HUES64 (cell line): ENCODE measurements around the gene DNM3.

Experiments
- H3K27ac ChIP-seq: 2 replicates; pipeline ENCODE4 v1.7.0; 2013; ENCODE audit warnings: low read depth, low read length, inconsistent platforms
- H3K27me3 ChIP-seq: 2 replicates; pipeline ENCODE4 v1.6.1; 2013; ENCODE audit warnings: mild to moderate bottlenecking, low read length; ENCODE audit not compliant: insufficient read depth
- H3K36me3 ChIP-seq: 2 replicates; pipeline ENCODE4 v1.6.1; 2013; ENCODE audit warnings: mild to moderate bottlenecking, low read length; ENCODE audit not compliant: insufficient read depth
- H3K4me1 ChIP-seq: 2 replicates; pipeline ENCODE4 v1.6.1; 2013; ENCODE audit warnings: mild to moderate bottlenecking, low read length, moderate library complexity; ENCODE audit not compliant: insufficient read depth
- H3K4me3 ChIP-seq: 2 replicates; pipeline ENCODE4 v1.5.1; 2013; ENCODE audit warnings: mild to moderate bottlenecking, low read length, moderate library complexity
- H3K9ac ChIP-seq: 2 replicates; pipeline ENCODE4 v1.6.1; 2013; ENCODE audit warnings: mild to moderate bottlenecking, low read depth, low read length
- H3K9me3 ChIP-seq: 2 replicates; pipeline ENCODE4 v1.6.1; 2013; ENCODE audit warnings: low read depth, low read length; ENCODE audit not compliant: insufficient read depth
- WGBS: fragments of 150-250, 120-280 bp; methylation state at CpG from one replicate; pipeline ENCODE4 v1.1.7; 2013; ENCODE audit warnings: missing lambda C conversion rate; 5-methylcytosine and 5-hydroxymethylcytosine counted together

DNM3 gene

DNA sequence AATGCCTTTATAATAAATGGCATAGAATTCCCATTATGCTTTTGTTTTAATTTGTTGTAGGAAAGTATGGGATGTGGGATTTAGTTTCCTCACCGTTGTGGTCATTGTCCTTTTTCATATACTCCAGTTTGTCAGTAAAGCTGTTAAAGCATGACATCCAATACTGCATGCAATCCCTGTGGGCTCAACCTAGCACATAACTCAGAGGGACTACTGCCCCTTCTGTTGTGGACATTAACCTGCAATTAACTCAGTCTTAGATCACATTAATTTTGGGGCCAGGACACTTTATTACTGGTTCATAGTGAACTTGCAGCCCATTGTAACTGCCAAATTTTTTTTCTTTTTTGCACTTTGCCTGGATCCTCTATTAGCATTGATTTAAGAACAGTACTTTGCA is 112.5 kb downstream of the DNM3 start:
- Histone ChIP-seq H3K27ac (no peak overlapping the region), H3K4me1 (peaks cover 12% of the 10 kb centered on the region), H3K27me3 (no peaks in the 10 kb centered on the region), H3K9ac (no peak overlapping the region), H3K4me3 (no peak overlapping the region), H3K9me3 (peaks cover 10% of the 10 kb centered on the region; the same call in 1 of the 2 replicates), H3K36me3 (no peaks in the 10 kb centered on the region)
- WGBS = 83% methylated on average over 1 of the region's 1 CpG

DNA sequence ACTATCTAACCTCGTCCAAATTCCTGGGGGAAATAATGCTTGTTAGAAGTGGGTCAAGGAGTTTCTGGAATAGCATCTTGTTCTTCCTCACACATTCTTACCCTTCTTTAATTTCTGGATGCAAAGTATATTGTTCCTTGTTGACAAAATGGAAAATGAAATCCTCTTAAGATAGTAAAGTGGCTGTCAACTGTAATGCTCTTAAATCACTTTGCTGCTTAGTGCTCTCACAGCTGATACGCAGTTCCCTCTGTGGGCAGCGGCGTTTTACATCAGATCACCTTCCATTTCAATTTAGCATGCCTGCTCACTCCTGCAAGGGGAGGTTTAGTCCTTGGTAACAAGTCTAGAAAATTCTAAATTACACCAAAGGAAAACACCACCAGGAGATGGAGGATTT is 113.1 kb downstream of the DNM3 start:
- no peak overlapping the region for H3K9ac ChIP-seq
- 94% methylated on average over 3 of the region's 4 CpGs for WGBS
- no peak overlapping the region for H3K4me3 ChIP-seq
- no peak overlapping the region for H3K27ac ChIP-seq
- peaks cover 10% of the 10 kb centered on the region; the same call in 1 of the 2 replicates for H3K9me3 ChIP-seq
- no peaks in the 10 kb centered on the region for H3K36me3 ChIP-seq
- H3K27me3 ChIP-seq = no peaks in the 10 kb centered on the region
- H3K4me1 ChIP-seq = peaks cover 11% of the 10 kb centered on the region

DNA sequence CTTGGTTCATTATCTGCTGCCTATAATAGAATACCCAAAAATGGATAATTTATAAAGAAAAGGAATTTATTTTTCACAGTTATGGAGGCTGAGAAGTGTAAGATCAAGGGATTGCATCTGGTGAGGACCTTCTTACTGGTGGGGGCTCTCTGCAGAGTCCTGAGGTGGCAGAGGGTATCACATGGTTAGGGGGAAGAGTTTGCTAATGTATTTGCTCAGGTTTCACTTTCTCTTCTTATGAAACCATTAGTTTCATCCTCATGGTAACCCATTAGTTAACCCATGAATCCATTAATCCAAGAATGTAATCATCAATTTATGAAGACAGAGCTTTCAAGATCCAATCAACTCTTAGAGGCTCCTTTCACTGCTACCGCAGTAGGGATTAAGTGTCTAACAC is 120.6 kb downstream of the DNM3 start:
- H3K4me3 ChIP-seq = no peak overlapping the region
- H3K27ac ChIP-seq = no peak overlapping the region
- 100% methylated on average over 1 of the region's 1 CpG for WGBS
- H3K9me3 ChIP-seq = no peaks in the 10 kb centered on the region
- H3K9ac ChIP-seq = no peak overlapping the region
- H3K4me1 ChIP-seq = peaks cover 13% of the 10 kb centered on the region
- H3K27me3 ChIP-seq = no peaks in the 10 kb centered on the region
- H3K36me3 ChIP-seq = no peaks in the 10 kb centered on the region

DNA sequence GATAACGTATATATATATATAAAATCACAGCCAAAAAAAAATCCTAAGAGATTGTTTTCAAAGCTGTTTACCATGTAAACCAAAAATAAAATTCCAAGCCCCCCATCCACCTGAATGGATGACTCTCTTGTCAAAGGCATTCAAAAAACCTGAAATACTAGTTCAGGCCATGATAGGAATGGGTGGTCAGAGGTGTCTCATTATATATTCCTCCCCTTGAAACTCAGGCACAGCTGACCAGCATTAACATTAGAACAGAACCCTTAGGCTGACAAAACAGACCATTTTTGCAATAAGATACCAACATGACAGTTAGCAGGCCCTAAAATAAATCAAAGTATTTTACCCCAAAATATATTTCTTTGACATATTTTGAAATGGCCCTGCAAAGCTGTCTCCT is 122.5 kb downstream of the DNM3 start:
- no peak overlapping the region for H3K27ac ChIP-seq
- peaks cover 30% of the 10 kb centered on the region for H3K4me1 ChIP-seq
- H3K4me3 ChIP-seq = no peak overlapping the region
- H3K9ac ChIP-seq = no peak overlapping the region
- H3K9me3 ChIP-seq = no peaks in the 10 kb centered on the region
- no CpG with 5 or more reads among the region's 1 CpG for WGBS
- no peaks in the 10 kb centered on the region for H3K27me3 ChIP-seq
- H3K36me3 ChIP-seq = no peaks in the 10 kb centered on the region

DNA sequence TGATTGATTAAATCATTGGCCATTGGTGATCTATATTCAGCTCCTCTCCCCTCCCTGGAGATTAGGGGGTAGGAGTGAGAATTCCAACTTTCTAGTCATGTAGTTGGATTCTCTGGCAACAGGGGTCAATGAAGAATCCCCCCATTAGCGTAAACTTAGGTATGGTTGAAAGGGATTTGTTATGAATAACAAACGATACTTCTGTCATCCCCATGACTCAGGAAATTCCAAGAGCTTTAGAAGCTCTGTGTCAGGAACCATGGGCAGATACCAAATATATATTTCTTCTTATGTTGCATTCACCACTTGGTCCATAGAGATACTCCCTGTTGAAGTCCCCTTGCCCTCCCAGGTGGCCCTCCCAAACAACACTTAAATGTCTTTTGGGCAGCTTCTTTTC is 124.5 kb downstream of the DNM3 start:
- H3K27ac ChIP-seq = no peak overlapping the region
- no peak overlapping the region for H3K4me3 ChIP-seq
- no peaks in the 10 kb centered on the region for H3K9me3 ChIP-seq
- H3K36me3 ChIP-seq = no peaks in the 10 kb centered on the region
- H3K9ac ChIP-seq = no peak overlapping the region
- H3K27me3 ChIP-seq = no peaks in the 10 kb centered on the region
- peaks cover 41% of the 10 kb centered on the region for H3K4me1 ChIP-seq
- 92% methylated on average over 2 of the region's 2 CpGs for WGBS

DNA sequence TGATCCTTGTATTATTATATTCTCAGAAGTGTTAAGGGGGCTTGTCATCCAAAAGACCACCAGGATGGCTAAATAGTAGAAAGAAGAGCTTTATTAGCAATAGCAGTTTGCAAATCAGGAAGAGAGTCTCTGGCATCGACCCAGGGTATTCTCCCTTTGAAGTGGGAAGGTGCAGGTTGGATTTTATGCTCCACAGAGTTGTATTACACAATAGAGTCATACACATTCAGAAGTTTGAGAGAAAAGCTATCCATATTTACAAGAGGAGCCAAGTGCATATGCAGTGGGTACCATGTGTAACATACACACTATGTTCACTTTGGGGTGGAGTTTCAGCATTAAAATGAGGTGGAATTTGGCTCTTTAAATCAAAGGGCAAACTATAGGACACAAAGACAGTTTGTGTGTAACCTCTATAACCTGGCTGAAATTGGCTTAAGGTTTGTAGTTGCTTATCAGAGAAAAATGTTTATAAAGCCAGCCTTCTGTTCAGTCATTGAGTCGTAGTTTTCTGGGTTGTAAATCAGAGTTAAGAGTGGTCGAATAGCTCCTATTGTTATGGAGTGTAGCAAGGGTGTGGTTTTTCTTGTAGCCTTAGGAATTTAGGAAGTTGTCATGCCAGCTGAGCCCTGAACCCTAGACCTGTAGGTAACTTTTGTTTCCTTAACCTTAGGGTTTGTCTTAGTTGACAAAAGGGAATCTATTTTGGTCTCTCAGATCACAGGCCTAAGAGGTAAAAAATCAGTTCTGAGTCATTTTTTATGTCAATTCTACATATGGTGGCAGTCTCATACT is 125.3 kb downstream of the DNM3 start:
- Histone ChIP-seq H3K4me3 (no peak overlapping the region), H3K27ac (peak overlapping the region; percentile 72; the same call in 1 of the 2 replicates), H3K4me1 (peaks cover 41% of the 10 kb centered on the region), H3K9ac (no peak overlapping the region), H3K9me3 (no peaks in the 10 kb centered on the region), H3K27me3 (no peaks in the 10 kb centered on the region), H3K36me3 (no peaks in the 10 kb centered on the region)
- 43% methylated on average over 3 of the region's 3 CpGs for WGBS

DNA sequence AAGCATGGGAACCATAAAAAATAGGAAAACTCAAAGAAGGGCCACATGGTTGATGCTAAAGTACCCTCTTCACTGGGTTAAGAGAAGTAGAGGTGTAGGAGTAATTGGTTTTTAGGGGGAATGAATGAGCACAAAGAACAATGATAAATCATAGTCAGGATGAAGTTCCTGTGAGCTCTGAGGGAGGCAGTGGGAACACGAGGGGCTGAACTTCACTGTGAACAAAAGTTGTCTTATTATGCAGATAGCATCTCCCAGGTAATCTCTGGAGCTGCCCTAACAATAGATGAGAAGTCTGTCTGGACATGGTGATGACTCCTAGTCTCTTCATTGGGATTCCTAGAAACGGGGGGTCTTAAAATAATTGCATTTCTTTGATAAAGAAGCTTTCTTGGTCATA is 127.9 kb downstream of the DNM3 start:
- Histone ChIP-seq H3K27ac (no peak overlapping the region), H3K4me1 (peaks cover 44% of the 10 kb centered on the region), H3K4me3 (no peak overlapping the region), H3K36me3 (no peaks in the 10 kb centered on the region), H3K9me3 (no peaks in the 10 kb centered on the region), H3K9ac (no peak overlapping the region), H3K27me3 (no peaks in the 10 kb centered on the region)
- WGBS = 45% methylated on average over 2 of the region's 2 CpGs

DNA sequence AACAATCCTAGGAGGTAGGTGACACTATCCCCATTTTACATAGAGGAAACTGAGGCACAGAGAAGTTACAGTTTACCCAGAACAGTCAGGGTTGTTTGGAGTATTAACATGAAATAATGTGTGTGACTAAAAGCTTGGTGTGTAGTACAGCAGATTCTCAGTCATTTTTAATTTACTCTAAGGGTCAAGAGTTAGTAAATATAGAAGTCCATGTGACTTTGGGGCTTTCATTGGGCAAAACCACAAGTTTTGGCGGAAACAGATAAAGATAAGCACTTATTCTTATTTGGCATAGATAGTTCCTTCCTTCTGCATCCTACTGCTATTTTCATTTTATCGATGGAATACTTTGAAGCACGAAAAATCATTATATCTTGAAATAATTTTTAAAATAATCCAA is 128.5 kb downstream of the DNM3 start:
- Histone ChIP-seq H3K27me3 (no peaks in the 10 kb centered on the region), H3K9ac (no peak overlapping the region), H3K4me3 (no peak overlapping the region), H3K4me1 (peaks cover 44% of the 10 kb centered on the region), H3K27ac (no peak overlapping the region), H3K9me3 (no peaks in the 10 kb centered on the region), H3K36me3 (no peaks in the 10 kb centered on the region)
- no CpG with 5 or more reads among the region's 3 CpGs for WGBS

DNA sequence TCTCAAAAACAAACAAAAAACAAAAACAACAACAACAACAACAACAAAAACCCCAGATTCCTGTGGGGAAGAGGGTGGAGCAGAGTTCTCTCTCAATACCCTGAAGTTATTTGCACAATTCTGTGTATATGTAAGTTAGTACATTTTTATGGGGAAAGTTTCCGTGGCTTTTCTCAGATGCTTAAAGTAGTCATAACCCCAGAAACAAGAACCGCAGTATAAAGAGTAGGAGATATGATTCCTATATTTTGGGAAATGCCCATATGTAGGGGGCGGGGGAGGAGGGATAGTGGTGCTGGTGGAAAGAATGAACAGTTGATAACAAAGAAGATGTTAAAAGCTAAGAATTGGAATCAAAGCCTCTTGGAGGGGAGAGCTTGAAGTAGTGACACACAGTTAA is 131.5 kb downstream of the DNM3 start:
- WGBS = 87% methylated on average over 3 of the region's 3 CpGs
- Histone ChIP-seq H3K36me3 (no peaks in the 10 kb centered on the region), H3K9ac (no peak overlapping the region), H3K27ac (no peak overlapping the region), H3K4me1 (peaks cover 22% of the 10 kb centered on the region), H3K9me3 (no peaks in the 10 kb centered on the region), H3K27me3 (no peaks in the 10 kb centered on the region), H3K4me3 (no peak overlapping the region)

DNA sequence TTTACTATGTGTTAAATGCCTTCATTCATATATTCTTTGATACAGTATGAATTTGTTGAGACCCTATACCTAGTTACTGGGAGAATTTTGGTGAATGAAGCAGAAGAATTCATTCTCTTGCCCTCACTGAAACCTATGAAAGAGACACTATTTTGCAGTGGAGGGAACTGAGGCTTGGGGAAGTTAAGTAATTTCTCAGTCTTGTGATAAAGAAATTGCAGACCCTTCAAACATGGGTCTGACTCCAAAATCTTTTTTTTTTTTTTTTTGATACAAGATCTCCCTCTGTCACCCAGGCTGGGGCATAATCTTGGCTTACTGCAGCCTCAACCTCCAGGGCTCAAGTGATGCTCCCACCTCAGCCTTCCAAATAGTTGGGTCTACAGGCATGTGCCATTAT is 132.1 kb downstream of the DNM3 start:
- Histone ChIP-seq H3K9me3 (no peaks in the 10 kb centered on the region), H3K4me3 (no peak overlapping the region), H3K27me3 (no peaks in the 10 kb centered on the region), H3K4me1 (peaks cover 16% of the 10 kb centered on the region), H3K9ac (no peak overlapping the region), H3K36me3 (no peaks in the 10 kb centered on the region), H3K27ac (no peak overlapping the region)

DNA sequence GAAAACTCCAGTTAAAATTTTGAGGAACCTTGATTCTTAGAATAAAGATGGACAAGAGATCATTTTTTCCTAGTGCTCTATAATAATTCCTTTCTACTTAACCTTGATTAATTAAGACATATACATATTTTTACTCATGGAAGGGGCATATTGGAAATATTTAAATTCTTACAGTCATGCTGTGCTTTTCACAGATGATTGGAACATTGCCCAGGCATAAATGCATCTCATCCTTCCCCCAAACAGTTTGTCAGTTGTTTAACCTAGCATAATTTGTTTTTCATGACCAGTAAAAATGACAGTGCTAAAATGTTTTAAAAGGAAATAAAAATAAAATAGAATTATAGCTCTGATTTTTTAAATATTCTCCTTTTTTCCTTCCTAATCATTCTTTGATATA is 140.0 kb downstream of the DNM3 start:
- Histone ChIP-seq H3K27ac (no peak overlapping the region), H3K9ac (no peak overlapping the region), H3K27me3 (no peaks in the 10 kb centered on the region), H3K4me3 (no peak overlapping the region), H3K36me3 (no peaks in the 10 kb centered on the region), H3K4me1 (0 out of 2 replicates have a peak, but pooled peaks cover 4% of the 10 kb centered on the region), H3K9me3 (no peaks in the 10 kb centered on the region)

DNA sequence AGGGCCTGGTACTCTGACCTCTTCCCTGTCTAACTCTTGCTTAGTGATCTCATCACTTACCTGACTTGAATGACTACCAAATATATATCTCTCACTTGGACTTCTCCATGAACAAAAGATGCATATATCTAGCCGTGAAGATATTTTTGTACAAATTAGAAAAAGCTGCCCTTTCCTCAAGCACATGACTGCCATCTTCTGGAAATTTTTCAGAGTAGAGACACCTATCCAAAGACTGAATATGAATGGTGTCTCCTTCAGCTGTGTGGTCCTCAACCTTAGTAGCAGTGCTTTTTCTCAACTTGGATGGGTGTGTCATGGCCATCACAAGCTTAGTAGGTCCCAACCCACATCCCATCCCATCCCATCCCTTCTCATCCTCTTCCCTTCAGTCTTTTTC is 142.3 kb downstream of the DNM3 start:
- H3K4me1 ChIP-seq = 0 out of 2 replicates have a peak, but pooled peaks cover 4% of the 10 kb centered on the region
- no peaks in the 10 kb centered on the region for H3K36me3 ChIP-seq
- no peak overlapping the region for H3K27ac ChIP-seq
- H3K9me3 ChIP-seq = no peaks in the 10 kb centered on the region
- H3K27me3 ChIP-seq = no peaks in the 10 kb centered on the region
- H3K4me3 ChIP-seq = no peak overlapping the region
- H3K9ac ChIP-seq = no peak overlapping the region
- 100% methylated on average over 1 of the region's 1 CpG for WGBS
